ENCODE measurements around the gene HABP4. TPM values are rescaled to one million over a fixed set of nuclear protein-coding genes. Genes with fewer than 3 reads are reported as not detected.

The HABP4 gene
- total and polyA plus RNA-seq, 12 donors = 20.8 to 30.4 (median 25.3) TPM

DNA sequence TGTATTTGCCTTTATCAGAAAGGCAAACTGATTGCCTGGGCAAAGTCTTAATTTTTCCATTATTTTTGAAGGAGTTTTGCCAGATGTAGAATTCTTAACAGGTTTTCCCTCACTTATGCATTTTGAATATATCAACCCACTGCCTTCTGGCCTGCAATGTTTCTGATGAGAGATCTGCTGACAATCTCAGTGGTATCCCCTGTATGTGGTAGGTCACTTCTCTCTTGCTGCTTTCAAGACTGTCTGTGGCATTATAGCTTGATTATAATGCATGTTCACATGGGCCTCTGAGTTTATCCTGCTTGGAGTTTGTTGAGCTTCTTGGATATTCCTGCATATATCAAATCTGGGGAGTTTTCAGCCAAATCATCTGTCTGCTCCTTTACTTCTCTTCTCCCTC lies 82.2 kb downstream of the HABP4 start:
- no peak overlapping the region for H3K27ac ChIP-seq
- no peak for ATAC-seq
- intact Hi-C loops (cut with DNase I) = no loop called here

DNA sequence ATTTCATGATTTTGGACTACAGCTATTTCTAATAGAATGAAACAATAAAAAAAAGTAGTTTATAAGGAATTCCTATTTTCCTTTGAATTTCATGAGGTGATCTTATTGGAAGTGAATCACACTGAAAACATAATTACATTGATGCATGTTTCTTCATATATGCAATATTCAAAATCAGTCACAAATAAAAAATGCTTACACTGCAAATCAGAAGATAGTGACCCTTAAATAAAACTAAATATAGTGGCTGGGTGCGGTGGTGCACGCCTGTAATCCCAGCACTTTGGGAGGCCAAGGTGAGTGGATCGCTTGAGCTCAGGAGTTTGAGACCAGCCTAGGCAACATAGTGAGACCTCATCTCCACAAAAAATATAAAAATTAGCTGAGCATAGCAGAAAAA lies 90.1 kb downstream of the HABP4 start:
- H3K4me1 ChIP-seq = no peaks in the 10 kb centered on the region
- intact Hi-C loops (cut with DNase I) = no loop called here
- no peaks in the 10 kb centered on the region for H3K9me3 ChIP-seq
- no peaks in the 10 kb centered on the region for H3K27me3 ChIP-seq
- DNase-seq (no peak), ATAC-seq (no peak)
- WGBS, 2 donors = 96 to 99% methylated on average over 3 of the region's 3 CpGs
- no peak overlapping the region for H3K4me3 ChIP-seq
- TF ChIP-seq, protein P1, sequence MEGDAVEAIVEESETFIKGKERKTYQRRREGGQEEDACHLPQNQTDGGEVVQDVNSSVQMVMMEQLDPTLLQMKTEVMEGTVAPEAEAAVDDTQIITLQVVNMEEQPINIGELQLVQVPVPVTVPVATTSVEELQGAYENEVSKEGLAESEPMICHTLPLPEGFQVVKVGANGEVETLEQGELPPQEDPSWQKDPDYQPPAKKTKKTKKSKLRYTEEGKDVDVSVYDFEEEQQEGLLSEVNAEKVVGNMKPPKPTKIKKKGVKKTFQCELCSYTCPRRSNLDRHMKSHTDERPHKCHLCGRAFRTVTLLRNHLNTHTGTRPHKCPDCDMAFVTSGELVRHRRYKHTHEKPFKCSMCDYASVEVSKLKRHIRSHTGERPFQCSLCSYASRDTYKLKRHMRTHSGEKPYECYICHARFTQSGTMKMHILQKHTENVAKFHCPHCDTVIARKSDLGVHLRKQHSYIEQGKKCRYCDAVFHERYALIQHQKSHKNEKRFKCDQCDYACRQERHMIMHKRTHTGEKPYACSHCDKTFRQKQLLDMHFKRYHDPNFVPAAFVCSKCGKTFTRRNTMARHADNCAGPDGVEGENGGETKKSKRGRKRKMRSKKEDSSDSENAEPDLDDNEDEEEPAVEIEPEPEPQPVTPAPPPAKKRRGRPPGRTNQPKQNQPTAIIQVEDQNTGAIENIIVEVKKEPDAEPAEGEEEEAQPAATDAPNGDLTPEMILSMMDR (IDR thresholded peaks at IDR 0.05) = no peak
- peaks cover 0 to 81% (median 10%) of the 10 kb centered on the region in 9 donors for H3K36me3 ChIP-seq
- H3K27ac ChIP-seq = no peak overlapping the region

More for the DNA sequence above, 82.2 kb downstream of the HABP4 start:
- H3K9me3 ChIP-seq = no peaks in the 10 kb centered on the region
- TF ChIP-seq, protein P1 (IDR thresholded peaks at IDR 0.05) = no peak
- DNase-seq = no peak
- H3K4me3 ChIP-seq = no peak overlapping the region
- H3K4me1 ChIP-seq = no peaks in the 10 kb centered on the region
- H3K27me3 ChIP-seq = no peaks in the 10 kb centered on the region
- H3K36me3 ChIP-seq = peaks cover 0 to 69% (median 20%) of the 10 kb centered on the region in 9 donors

Other genes starting within 250 kb of the HABP4 start
- 1 to 10 TPM in 6 of 10 donors, under 1 TPM in 4; 0.66 to 2.5 (median 1.2) TPM for gene HSD17B3, start 148.0 kb upstream of the HABP4 start, total RNA-seq
- 10 to 100 TPM in 1 of 2 donors, 1 to 10 TPM in 1; 1.0 to 12.2 TPM for gene HSD17B3, start 148.0 kb upstream of the HABP4 start, polyA plus RNA-seq
- gene SLC35D2, start 66.5 kb upstream of the HABP4 start, total RNA-seq = 10 to 100 TPM; 10.8 to 20.8 (median 13.2) TPM
- gene SLC35D2, start 66.5 kb upstream of the HABP4 start, polyA plus RNA-seq = 10 to 100 TPM; 11.5 to 16.2 TPM
- 1 to 10 TPM; 2.4 to 6.4 (median 4.0) TPM for gene ZNF367, start 31.8 kb upstream of the HABP4 start, total RNA-seq
- gene ZNF367, start 31.8 kb upstream of the HABP4 start, polyA plus RNA-seq = 1 to 10 TPM; 1.2 to 2.9 TPM
- gene CDC14B, start 169.7 kb downstream of the HABP4 start, total RNA-seq = 10 to 100 TPM; 17.0 to 30.8 (median 27.0) TPM
- 1 to 10 TPM; 5.1 to 5.9 TPM for gene CDC14B, start 169.7 kb downstream of the HABP4 start, polyA plus RNA-seq
- gene PRXL2C, start 205.1 kb downstream of the HABP4 start, total RNA-seq = 10 to 100 TPM; 18.4 to 59.0 (median 24.1) TPM
- gene PRXL2C, start 205.1 kb downstream of the HABP4 start, polyA plus RNA-seq = 10 to 100 TPM; 10.5 to 10.7 TPM

Measured in heart right ventricle (tissue), 16 donors.